ENCODE results near the gene MUL1.

- TF ChIP-seq MXD4 (CRISPR knock-in tag; IDR thresholded peaks at IDR 0.05; ENCODE audit: borderline replicate concordance) (no peak), CTCF (IDR thresholded peaks at IDR 0.05) (no peak), NR2C2 (CRISPR knock-in tag; IDR thresholded peaks at IDR 0.05) (no peak)
Measured at GRCh38 chr1:20497506-20497905, 10.4 kb downstream of the MUL1 start.

Data from WTC11 (cell line).